ENCODE data around the gene IL17A.

GRCh38 chr6:52138284-52138683, 47.9 kb upstream of the IL17A start:
- TF ChIP-seq CTCF (IDR thresholded peaks at IDR 0.05) (no peak), MXD4 (CRISPR knock-in tag; IDR thresholded peaks at IDR 0.05; ENCODE audit: borderline replicate concordance) (no peak), TEAD4 (CRISPR knock-in tag; IDR thresholded peaks at IDR 0.05) (no peak), EMX1 (CRISPR knock-in tag; IDR thresholded peaks at IDR 0.05) (no peak), CBFB (CRISPR knock-in tag; IDR thresholded peaks at IDR 0.05; ENCODE audit: low read depth) (no peak), MLX (CRISPR knock-in tag; IDR thresholded peaks at IDR 0.05) (no peak), USF2 (CRISPR knock-in tag; IDR thresholded peaks at IDR 0.05) (no peak), E2F5 (CRISPR knock-in tag; IDR thresholded peaks at IDR 0.05) (no peak), ZNF138 (CRISPR knock-in tag; conservative IDR thresholded peaks at IDR 0.05) (no peak), NFYB (CRISPR knock-in tag; conservative IDR thresholded peaks at IDR 0.05; ENCODE audit: low read depth) (no peak)
